ENCODE measurements around the gene CD2.

The CD2 gene

DNA sequence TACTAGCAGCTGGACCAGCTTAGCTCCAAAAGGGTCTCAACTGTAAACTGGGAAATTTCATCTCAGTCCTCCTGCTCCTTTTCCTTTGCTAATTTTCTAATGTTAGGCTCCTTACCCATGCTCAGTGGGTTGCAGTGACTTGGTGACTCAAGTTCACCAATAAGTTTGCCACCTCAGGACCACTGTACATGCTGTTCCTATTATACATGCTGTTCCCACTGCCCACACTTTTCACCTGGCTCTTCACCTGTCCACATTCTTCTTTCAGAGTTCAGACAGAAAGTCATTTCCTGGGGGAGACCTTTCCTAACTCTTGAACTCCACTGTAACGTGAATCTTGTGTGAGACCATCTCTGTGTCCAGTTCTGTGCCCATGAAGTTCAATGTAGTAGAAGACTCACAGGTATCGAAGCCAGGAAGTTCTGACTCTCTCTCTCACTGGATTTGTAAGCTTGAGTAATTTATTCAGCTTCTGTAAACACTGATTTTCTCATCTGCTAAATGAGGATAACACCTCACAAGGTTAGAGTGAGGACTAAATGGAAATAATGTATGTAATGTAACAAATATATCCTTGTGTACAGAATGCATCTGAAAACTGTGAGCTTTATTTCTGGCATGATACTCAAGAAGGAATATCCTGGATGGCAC is 17.9 kb downstream of the CD2 start:
- no peak overlapping the region for H3K4me3 ChIP-seq (ENCODE audit: low read depth, low read length)

DNA sequence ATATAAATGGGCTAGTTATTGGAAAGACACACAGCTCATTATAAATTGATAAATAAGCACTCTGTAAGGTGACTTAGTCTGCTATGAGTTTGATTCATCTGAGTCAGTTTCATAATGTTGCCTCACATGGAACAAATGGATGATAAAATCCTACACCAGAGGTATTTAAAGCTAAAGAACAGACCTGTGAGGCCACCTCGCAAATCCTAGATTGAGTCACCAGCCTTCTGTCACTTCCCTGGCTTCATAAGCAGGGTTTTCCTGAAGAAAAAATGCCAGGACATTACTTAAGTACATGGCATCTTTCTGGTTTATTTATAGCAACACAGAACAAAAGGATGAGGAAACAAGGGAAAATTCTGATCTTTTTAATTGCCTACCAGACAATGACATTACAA is 18.4 kb downstream of the CD2 start:
- H3K4me3 ChIP-seq (ENCODE audit: low read depth, low read length) = no peak overlapping the region

- H3K4me3 ChIP-seq (ENCODE audit: low read depth, low read length) = no peak overlapping the region
These were observed 21.0 kb downstream of the CD2 start for GRCh38 chr1:116775116-116775752.

DNA sequence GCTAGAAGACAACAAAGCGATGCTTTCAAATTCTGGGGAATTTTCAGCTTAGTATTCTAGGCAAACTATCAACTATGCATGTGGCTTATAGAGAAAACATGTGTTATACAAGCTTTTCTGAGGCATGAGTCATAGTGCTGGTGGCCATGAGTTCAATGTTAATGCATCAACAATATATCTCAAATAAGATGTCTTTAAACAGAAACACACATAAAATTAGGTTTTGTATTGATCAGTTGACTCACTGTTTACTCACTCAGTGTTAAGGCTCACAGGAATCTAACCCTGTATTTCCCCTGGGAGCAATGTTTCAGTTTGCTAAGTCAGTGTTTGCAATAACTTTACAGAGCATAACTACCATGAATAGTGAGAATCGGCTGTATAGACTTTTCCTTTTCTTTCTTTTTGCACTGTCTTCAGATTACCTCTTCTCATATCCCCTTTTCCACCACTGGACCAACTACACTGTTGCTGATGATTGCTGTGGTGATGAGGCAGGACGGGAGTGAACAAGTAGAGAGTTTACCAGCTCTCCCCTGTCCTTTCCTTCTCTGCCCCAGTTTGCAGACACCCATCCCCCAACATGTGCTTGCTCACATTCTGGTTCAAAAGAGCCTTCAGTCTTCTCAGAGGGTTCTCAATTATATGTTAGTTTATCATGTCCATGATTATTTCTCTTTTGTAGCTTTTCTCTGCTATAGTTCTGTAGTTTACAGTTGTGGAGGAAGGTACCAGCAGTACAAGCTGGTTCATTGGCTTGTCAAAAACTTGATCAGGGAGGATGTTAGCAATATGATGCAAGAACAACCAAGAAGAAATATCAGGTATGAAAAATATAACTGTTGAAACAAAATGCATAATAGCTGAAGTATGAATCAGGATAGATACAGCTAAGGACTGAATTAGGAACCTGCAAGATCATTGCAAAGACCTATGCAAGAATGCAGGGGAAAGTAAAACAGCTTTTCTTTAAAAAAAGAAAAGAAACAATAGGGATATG is 23.9 kb downstream of the CD2 start:
- H3K4me3 ChIP-seq (ENCODE audit: low read depth, low read length) = no peak overlapping the region

GRCh38 chr1:116781034-116781433 is 26.8 kb downstream of the CD2 start:
- no peak overlapping the region for H3K4me3 ChIP-seq (ENCODE audit: low read depth, low read length)

DNA sequence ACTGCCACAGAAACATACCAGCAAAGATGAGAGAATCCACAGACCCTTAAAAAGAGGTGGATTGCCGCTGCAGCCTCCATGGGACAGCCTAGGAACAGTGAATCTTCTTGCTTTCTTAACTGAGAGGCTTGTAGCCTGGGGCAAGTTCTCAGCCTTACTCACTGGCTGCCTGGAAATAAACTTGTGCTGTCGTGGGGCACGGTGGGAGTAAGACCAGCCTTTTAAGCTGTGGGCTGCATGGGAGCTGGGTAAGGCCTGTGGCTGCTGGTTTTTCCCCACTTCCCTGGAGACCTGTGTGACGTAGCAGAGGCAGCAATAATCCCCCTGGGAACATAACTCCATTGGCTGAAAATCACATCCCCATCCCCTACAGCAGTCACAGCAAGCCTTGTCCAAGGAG is 30.8 kb downstream of the CD2 start:
- H3K4me3 ChIP-seq (ENCODE audit: low read depth, low read length) = no peak overlapping the region

DNA sequence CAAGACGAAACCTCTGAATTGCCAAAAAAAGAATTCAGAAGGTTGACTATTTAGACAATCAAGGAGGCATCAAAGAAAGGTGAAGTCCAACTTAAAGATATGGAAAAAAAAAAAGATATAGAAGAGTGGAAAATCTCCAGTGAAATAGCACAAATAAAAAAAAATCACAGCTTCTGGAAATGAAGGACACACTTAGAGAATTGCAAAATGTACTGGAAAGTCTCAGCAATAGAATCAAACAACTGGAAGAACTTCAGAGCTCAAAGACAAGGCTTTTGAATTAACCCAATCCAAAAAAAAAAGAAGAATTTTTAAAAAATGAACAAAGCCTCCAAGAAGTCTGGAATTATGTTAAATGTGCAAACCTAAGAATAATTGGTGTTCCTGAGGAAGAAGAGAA is 31.8 kb downstream of the CD2 start:
- no peak overlapping the region for H3K4me3 ChIP-seq (ENCODE audit: low read depth, low read length)

- H3K4me3 ChIP-seq (ENCODE audit: low read depth, low read length) = no peak overlapping the region
These were observed 37.5 kb downstream of the CD2 start for GRCh38 chr1:116791727-116792126.

DNA sequence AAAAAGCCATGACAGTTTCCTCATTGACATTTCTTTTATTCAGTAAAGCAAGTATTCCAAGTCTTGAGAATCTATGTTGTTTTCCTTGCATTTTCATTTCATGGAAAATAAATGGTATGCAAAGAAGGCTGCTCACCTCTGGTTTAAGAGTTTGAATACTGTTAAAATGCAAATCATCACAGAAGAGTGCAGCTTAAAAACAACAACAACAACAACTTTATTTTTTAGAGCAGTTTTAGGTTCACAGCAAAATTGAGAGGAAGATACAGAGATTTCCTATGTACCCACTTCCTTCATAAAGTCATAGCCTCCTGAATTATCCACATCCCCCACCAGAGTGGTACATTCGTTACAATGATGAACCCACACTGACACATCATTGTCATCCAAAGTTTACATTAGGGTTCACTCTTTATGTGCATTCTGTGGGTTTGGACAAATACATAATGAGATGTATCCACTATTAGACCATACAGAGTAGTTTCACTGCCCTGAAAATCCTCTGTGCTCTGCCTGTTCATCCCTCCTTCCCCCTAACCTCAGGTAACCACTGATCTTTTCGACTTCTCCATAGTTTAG is 39.2 kb downstream of the CD2 start:
- no peak overlapping the region for H3K4me3 ChIP-seq (ENCODE audit: low read depth, low read length)

DNA sequence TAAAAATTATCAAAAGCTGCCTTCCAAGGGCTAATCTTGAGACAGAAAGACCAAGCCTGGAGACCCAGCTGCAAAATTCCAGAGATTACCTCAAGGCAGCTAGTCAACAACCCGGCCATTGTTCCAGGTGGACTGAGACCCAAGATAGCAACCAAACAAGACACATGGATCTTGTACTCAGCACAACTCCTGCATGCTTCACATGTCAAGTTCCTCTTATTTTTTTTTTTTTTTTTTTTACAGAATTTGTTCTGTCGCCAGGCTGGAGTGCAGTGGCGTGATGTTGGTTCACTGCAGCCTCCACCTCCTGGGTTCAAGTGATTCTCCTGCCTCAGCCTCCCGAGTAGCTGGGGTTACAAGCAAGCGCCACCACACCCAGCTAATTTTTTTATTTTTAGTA is 40.1 kb downstream of the CD2 start:
- no peak overlapping the region for H3K4me3 ChIP-seq (ENCODE audit: low read depth, low read length)

GRCh38 chr1:116794804-116795481 is 40.7 kb downstream of the CD2 start:
- no peak overlapping the region for H3K4me3 ChIP-seq (ENCODE audit: low read depth, low read length)

- H3K4me3 ChIP-seq (ENCODE audit: low read depth, low read length) = no peak overlapping the region
These were observed 41.2 kb downstream of the CD2 start for GRCh38 chr1:116795482-116795829.

DNA sequence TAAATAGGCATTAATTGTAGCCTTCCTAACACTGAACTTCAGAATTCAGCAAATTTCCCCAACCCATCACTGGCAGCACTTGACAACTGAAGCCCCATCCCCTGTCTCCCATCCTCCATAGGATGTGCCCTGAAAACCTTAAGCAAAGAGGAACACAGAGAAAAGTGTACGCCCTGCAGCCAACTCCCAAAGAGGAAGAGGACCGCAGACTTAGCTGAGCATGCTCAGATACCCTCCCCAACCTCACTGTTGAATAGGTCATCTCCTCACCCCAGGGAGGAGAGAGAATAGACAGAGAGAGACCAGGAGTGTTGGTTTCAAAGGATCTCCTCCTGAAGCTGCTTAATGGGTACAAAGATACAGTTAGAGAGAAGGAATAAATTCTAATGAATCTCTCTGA is 50.5 kb downstream of the CD2 start:
- no peak overlapping the region for H3K4me3 ChIP-seq (ENCODE audit: low read depth, low read length)

GRCh38 chr1:116805398-116805797 is 51.2 kb downstream of the CD2 start:
- H3K4me3 ChIP-seq (ENCODE audit: low read depth, low read length) = no peak overlapping the region

GRCh38 chr1:116806245-116806644 is 52.0 kb downstream of the CD2 start:
- H3K4me3 ChIP-seq (ENCODE audit: low read depth, low read length) = no peak overlapping the region

- no peak overlapping the region for H3K4me3 ChIP-seq (ENCODE audit: low read depth, low read length)
These were observed 52.4 kb downstream of the CD2 start for GRCh38 chr1:116806671-116807070.

DNA sequence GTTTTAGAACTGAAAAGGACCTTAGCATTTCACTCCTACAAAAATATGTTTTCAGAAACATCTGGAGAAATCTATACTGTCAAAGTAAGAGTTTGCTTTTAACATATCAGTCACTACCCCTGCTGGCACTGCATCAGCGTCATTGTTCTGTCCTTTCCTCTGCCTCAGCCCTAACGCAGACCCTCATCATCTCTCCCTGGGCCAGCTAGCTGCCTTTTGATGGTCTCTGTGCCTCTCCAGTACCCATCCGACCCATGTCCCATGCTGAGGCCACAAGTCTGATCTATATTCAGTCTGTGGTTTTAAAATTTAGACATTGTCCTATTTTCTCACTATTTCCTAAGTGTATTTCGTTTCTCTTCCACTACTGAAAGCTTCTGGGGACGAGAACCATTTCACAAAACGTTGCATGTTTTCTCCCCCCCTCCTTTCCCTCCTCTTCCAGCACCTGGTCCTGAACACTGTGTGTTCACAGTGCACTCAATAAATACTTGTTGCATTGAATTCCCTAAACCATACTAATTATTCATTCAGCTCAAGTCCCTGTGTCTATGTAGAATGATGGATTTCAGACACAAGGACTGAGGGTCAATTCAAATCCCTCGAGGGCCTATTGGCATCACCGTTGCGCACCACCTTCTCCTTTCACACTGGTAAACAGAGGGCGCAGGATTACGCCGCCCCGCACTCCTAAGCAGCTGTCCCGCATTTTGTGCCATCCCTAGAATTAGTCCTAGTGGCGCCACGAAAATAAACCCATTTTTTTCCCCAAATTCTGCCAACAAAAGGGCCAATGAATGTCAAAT is 53.4 kb downstream of the CD2 start:
- H3K4me3 ChIP-seq (ENCODE audit: low read depth, low read length) = no peak overlapping the region

DNA sequence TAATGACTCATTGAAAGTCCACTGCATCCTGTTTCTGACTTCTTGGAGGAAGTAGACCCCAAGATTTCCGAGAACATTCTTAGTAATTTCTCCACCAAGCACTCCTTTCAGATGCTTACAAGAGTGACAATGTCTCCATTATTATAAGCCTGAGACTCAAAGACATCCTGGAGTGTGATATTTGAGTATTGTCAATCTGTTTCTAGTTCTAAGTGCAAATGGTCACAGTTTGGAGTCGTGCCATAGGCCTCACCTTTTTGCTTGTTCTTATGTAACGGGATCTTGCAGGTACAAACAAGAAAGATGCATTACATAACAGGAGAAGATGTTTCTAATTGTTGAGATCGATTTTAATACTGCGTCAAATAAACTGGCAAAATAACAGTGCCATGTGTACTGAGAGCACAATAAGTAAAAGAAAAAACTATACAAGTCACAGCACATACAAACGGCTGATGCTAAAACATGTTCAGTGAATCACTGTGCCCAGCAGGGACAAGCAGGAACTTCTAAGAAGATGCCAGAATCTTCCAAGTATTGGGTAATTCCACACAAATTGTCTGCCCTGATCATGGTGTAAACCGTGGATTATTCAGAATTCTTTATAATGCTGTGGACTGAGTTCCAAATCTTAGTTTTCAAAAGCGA is 54.1 kb downstream of the CD2 start:
- H3K4me3 ChIP-seq (ENCODE audit: low read depth, low read length) = no peak overlapping the region

GRCh38 chr1:116808848-116809508 is 54.7 kb downstream of the CD2 start:
- no peak overlapping the region for H3K4me3 ChIP-seq (ENCODE audit: low read depth, low read length)
